CD4-positive, alpha-beta T cell treated with Interleukin-2 at 100 ng/mL for 4 hours (primary cell): ENCODE results near the gene MAGI2.
"Not testable (repeated sequence)": the region's sequence is repeated elsewhere in the genome, so short reads cannot be mapped to it uniquely, and the experiment has no call there.

Experiments
- DNase-seq: peaks from one replicate; pipeline ENCODE4 v3.0.0-alpha.2; 2020; ENCODE audit warnings: low spot score

Gene MAGI2

GRCh38 chr7:78542981-78543380, 910.5 kb downstream of the MAGI2 start:
- DNase-seq: no peak

- DNase-seq: no peak
Measured at GRCh38 chr7:78542541-78542940, 910.9 kb downstream of the MAGI2 start.

- no peak for DNase-seq
Measured at GRCh38 chr7:78539825-78540224, 913.6 kb downstream of the MAGI2 start.

- DNase-seq: no peak
Measured at GRCh38 chr7:78535655-78536054, 917.8 kb downstream of the MAGI2 start.

GRCh38 chr7:78530351-78530750, 923.1 kb downstream of the MAGI2 start:
- no peak for DNase-seq

GRCh38 chr7:78529392-78529791, 924.1 kb downstream of the MAGI2 start:
- DNase-seq: no peak

GRCh38 chr7:78528964-78529363, 924.5 kb downstream of the MAGI2 start:
- DNase-seq: no peak

- no peak for DNase-seq
Measured at GRCh38 chr7:78523930-78524329, 929.5 kb downstream of the MAGI2 start.

- DNase-seq: no peak
Measured at GRCh38 chr7:78521961-78522360, 931.5 kb downstream of the MAGI2 start.

- no peak for DNase-seq
Measured at GRCh38 chr7:78516450-78516849, 937.0 kb downstream of the MAGI2 start.

- no peak for DNase-seq
Measured at GRCh38 chr7:78514634-78515033, 938.8 kb downstream of the MAGI2 start.

GRCh38 chr7:78510580-78511188, 942.8 kb downstream of the MAGI2 start:
- no peak for DNase-seq

GRCh38 chr7:78503301-78503700, 950.2 kb downstream of the MAGI2 start:
- DNase-seq: not testable (repeated sequence)

GRCh38 chr7:78501064-78501463, 952.4 kb downstream of the MAGI2 start:
- DNase-seq: no peak

GRCh38 chr7:78499971-78500370, 953.5 kb downstream of the MAGI2 start:
- no peak for DNase-seq

- no peak for DNase-seq
Measured at GRCh38 chr7:78499283-78499682, 954.2 kb downstream of the MAGI2 start.

- no peak for DNase-seq
Measured at GRCh38 chr7:78497728-78498427, 955.6 kb downstream of the MAGI2 start.

GRCh38 chr7:78496096-78496630, 957.3 kb downstream of the MAGI2 start:
- DNase-seq: no peak

GRCh38 chr7:78493401-78493800, 960.1 kb downstream of the MAGI2 start:
- no peak for DNase-seq

- DNase-seq: no peak
Measured at GRCh38 chr7:78492146-78492545, 961.3 kb downstream of the MAGI2 start.

- no peak for DNase-seq
Measured at GRCh38 chr7:78490524-78490923, 962.9 kb downstream of the MAGI2 start.

- DNase-seq: no peak
Measured at GRCh38 chr7:78489476-78490240, 963.8 kb downstream of the MAGI2 start.

- no peak for DNase-seq
Measured at GRCh38 chr7:78487464-78487863, 966.0 kb downstream of the MAGI2 start.
